H9 (cell line): Measurements from ENCODE around the gene COTL1. TPM values are rescaled to one million over a fixed set of nuclear protein-coding genes. Genes with fewer than 3 reads are reported as not detected.

ENCODE experiments used
- DNase-seq: peaks from one replicate; pipeline ENCODE4 v3.0.0-alpha.2; 2017
- H2AFZ ChIP-seq: one replicate; pipeline ENCODE4 v1.6.1; 2013; ENCODE audit warnings: mild to moderate bottlenecking, low read length, control low read depth, moderate library complexity
- H2AK5ac ChIP-seq: 2 replicates; pipeline ENCODE4 v1.6.1; 2013; ENCODE audit warnings: low read length, control low read depth, mixed read lengths; ENCODE audit not compliant: insufficient read length
- H2BK120ac ChIP-seq: one replicate; pipeline ENCODE4 v1.6.1; 2013; ENCODE audit warnings: low read depth, mild to moderate bottlenecking, low read length, control low read depth, inconsistent platforms; ENCODE audit not compliant: poor library complexity, severe bottlenecking
- H2BK12ac ChIP-seq: 2 replicates; pipeline ENCODE4 v1.6.1; 2013; ENCODE audit warnings: low read length, control low read depth, mixed read lengths, low read depth; ENCODE audit not compliant: insufficient read length
- H2BK15ac ChIP-seq: 2 replicates; pipeline ENCODE4 v1.6.1; 2013; ENCODE audit warnings: low read depth, low read length, control low read depth
- H2BK20ac ChIP-seq: one replicate; pipeline ENCODE4 v1.6.1; 2013; ENCODE audit warnings: low read depth, mild to moderate bottlenecking, low read length, control low read depth, inconsistent platforms; ENCODE audit not compliant: poor library complexity, severe bottlenecking
- H2BK5ac ChIP-seq: 2 replicates; pipeline ENCODE4 v1.6.1; 2013; ENCODE audit warnings: low read length, control low read depth, mixed read lengths; ENCODE audit not compliant: insufficient read length
- H3K14ac ChIP-seq: 2 replicates; pipeline ENCODE4 v1.6.1; 2013; ENCODE audit warnings: low read length, control low read depth; ENCODE audit not compliant: insufficient read depth
- H3K18ac ChIP-seq: 2 replicates; pipeline ENCODE4 v1.6.1; 2013; ENCODE audit warnings: low read depth, mild to moderate bottlenecking, mixed read lengths, low read length, control low read depth; ENCODE audit not compliant: insufficient read length
- H3K23ac ChIP-seq: 2 replicates; pipeline ENCODE4 v1.6.1; 2013; ENCODE audit warnings: low read length, control low read depth, mixed read lengths, low read depth; ENCODE audit not compliant: insufficient read length
- H3K23me2 ChIP-seq: 2 replicates; pipeline ENCODE4 v1.6.1; 2013; ENCODE audit warnings: low read depth, mild to moderate bottlenecking, mixed read lengths, low read length, control low read depth; ENCODE audit not compliant: insufficient read length, poor library complexity, severe bottlenecking
- H3K27ac ChIP-seq: 2 replicates; pipeline ENCODE4 v1.5.1; 2013; ENCODE audit warnings: low read length, control low read depth, mixed read lengths, low read depth; ENCODE audit not compliant: insufficient read length
- H3K27me3 ChIP-seq: 2 replicates; pipeline ENCODE4 v1.6.1; 2013; ENCODE audit warnings: low read length, control low read depth, inconsistent platforms; ENCODE audit not compliant: insufficient read depth
- H3K4ac ChIP-seq: 2 replicates; pipeline ENCODE4 v1.6.1; 2013; ENCODE audit warnings: low read depth, mild to moderate bottlenecking, control low read depth, inconsistent platforms, low read length, moderate library complexity
- H3K4me1 ChIP-seq: 2 replicates; pipeline ENCODE4 v1.6.1; 2013; ENCODE audit warnings: low read length, control low read depth, inconsistent platforms; ENCODE audit not compliant: insufficient read depth
- H3K4me2 ChIP-seq: 2 replicates; pipeline ENCODE4 v1.6.1; 2013; ENCODE audit warnings: low read length, control low read depth, mixed read lengths; ENCODE audit not compliant: insufficient read length, insufficient read depth
- H3K56ac ChIP-seq: 2 replicates; pipeline ENCODE4 v1.6.1; 2013; ENCODE audit warnings: low read depth, mild to moderate bottlenecking, mixed read lengths, low read length, control low read depth; ENCODE audit not compliant: insufficient read length
- H3K79me1 ChIP-seq: 2 replicates; pipeline ENCODE4 v1.6.1; 2013; ENCODE audit warnings: low read depth, mild to moderate bottlenecking, moderate library complexity, low read length, control low read depth, inconsistent platforms; ENCODE audit not compliant: insufficient read depth, poor library complexity, severe bottlenecking
- H3K79me2 ChIP-seq: 2 replicates; pipeline ENCODE4 v1.6.1; 2013; ENCODE audit warnings: low read length, control low read depth, inconsistent platforms; ENCODE audit not compliant: insufficient read depth
- H3K9ac ChIP-seq: 2 replicates; pipeline ENCODE4 v1.6.1; 2013; ENCODE audit warnings: low read length, control low read depth, mixed read lengths; ENCODE audit not compliant: insufficient read length; ENCODE audit errors: extremely low read depth
- H3K9me3 ChIP-seq: one replicate; pipeline ENCODE4 v1.6.1; 2013; ENCODE audit warnings: low read depth, low read length, inconsistent platforms; ENCODE audit not compliant: control insufficient read depth
- H3T11ph ChIP-seq: one replicate; pipeline ENCODE4 v1.6.1; 2013; ENCODE audit warnings: mild to moderate bottlenecking, low read length, control low read depth, inconsistent platforms
- H4K20me1 ChIP-seq: one replicate; pipeline ENCODE4 v1.6.1; 2013; ENCODE audit not compliant: control insufficient read depth, insufficient read length, insufficient read depth
- H4K5ac ChIP-seq: 2 replicates; pipeline ENCODE4 v1.6.1; 2013; ENCODE audit warnings: low read depth, mild to moderate bottlenecking, mixed read lengths, low read length, control low read depth; ENCODE audit not compliant: insufficient read length
- H4K8ac ChIP-seq: replicated peaks from 2 replicates; pipeline ENCODE4 v1.6.1; 2013; ENCODE audit warnings: low read length, control low read depth, mixed read lengths, low read depth; ENCODE audit not compliant: insufficient read length
- H4K91ac ChIP-seq: 2 replicates; pipeline ENCODE4 v1.6.1; 2013; ENCODE audit warnings: low read depth, mild to moderate bottlenecking, moderate library complexity, mixed read lengths, low read length, control low read depth; ENCODE audit not compliant: insufficient read length
- H3K27ac Mint-ChIP-seq, 3 experiments: 2 replicates in 2 of 3; 3 replicates in 1 of 3; pipeline ENCODE4 v1.8.0; 2020 to 2021; ENCODE audit warnings: mixed read lengths in 3 of 3, mild to moderate bottlenecking in 1 of 3, moderate library complexity in 1 of 3
- H3K27me3 Mint-ChIP-seq: 2 replicates; pipeline ENCODE4 v1.8.0; 2021; ENCODE audit warnings: low read depth, mild to moderate bottlenecking, moderate library complexity, mixed read lengths
- H3K36me3 Mint-ChIP-seq, 3 experiments: 2 replicates in 2 of 3; 3 replicates in 1 of 3; pipeline ENCODE4 v1.8.0; 2020 to 2021; ENCODE audit warnings: low read depth in 3 of 3, mixed read lengths in 3 of 3; ENCODE audit not compliant: insufficient read depth in 1 of 3
- H3K4me1 Mint-ChIP-seq, 2 experiments: 2 replicates each; pipeline ENCODE4 v1.8.0; 2020; ENCODE audit warnings: mixed read lengths in 2 of 2
- H3K4me3 Mint-ChIP-seq, 2 experiments: 2 replicates in 1 of 2; 3 replicates in 1 of 2; pipeline ENCODE4 v1.8.0; 2020 to 2021; ENCODE audit warnings: mild to moderate bottlenecking in 2 of 2, mixed read lengths in 2 of 2, moderate library complexity in 1 of 2
- H3K9me3 Mint-ChIP-seq, 2 experiments: 2 replicates in 1 of 2; 3 replicates in 1 of 2; pipeline ENCODE4 v1.8.0; 2020; ENCODE audit warnings: mild to moderate bottlenecking in 2 of 2, mixed read lengths in 2 of 2, moderate library complexity in 1 of 2
- CTCF ChIP-seq: fragments of 200-600 bp; sonication (generic); conservative IDR thresholded peaks from 3 replicates; pipeline ENCODE4 v1.8.0; 2021; ENCODE audit warnings: antibody characterized with exemption, mild to moderate bottlenecking
- WGBS: extraction: QIAGEN DNeasy Blood & Tissue Kit; methylation state at CpG from one replicate; pipeline ENCODE4 v1.1.7; 2013; ENCODE audit warnings: missing lambda C conversion rate, low lambda C conversion rate, mixed read lengths; ENCODE audit not compliant: insufficient read length; ENCODE audit errors: extremely low coverage; 5-methylcytosine and 5-hydroxymethylcytosine counted together
- total RNA-seq: library from RNA; stranded (reverse); gene quantifications from 2 replicates; pipeline ENCODE4 v1.2.1, GENCODE V29; 2021

The COTL1 gene
- total RNA-seq, 1 experiment from 2014 or later: 81.4 TPM

GRCh38 chr16:84528322-84528721, 89.6 kb downstream of the COTL1 start:
- Histone ChIP-seq H4K91ac (no peak overlapping the region), H2BK15ac (no peak overlapping the region), H2AFZ (no peak overlapping the region), H3K27me3 (no peaks in the 10 kb centered on the region), H2BK120ac (no peak overlapping the region), H3K79me2 (no peaks in the 10 kb centered on the region), H2BK5ac (no peak overlapping the region), H3K4ac (no peak overlapping the region), H3K4me2 (no peak overlapping the region), H4K5ac (no peak overlapping the region), H3K23ac (no peak overlapping the region), H2AK5ac (no peak overlapping the region), H3K56ac (no peak overlapping the region), H3K9ac (no peak overlapping the region), H3K18ac (no peak overlapping the region), H2BK12ac (no peak overlapping the region), H3T11ph (no peak overlapping the region), H3K27ac (no peak overlapping the region), H4K20me1 (no peaks in the 10 kb centered on the region), H3K23me2 (no peaks in the 10 kb centered on the region), H2BK20ac (no peak overlapping the region), H3K79me1 (no peaks in the 10 kb centered on the region), H3K14ac (no peak overlapping the region), H3K4me1 (peaks cover 7% of the 10 kb centered on the region; the same call in 1 of the 2 replicates), H4K8ac (no peak overlapping the region), H3K9me3 (no peaks in the 10 kb centered on the region)
- no peak overlapping the region for H3K4me3 Mint-ChIP-seq
- H3K27ac Mint-ChIP-seq: no peak overlapping the region; a peak in 1 of 7 replicates
- no peak for TF ChIP-seq CTCF
- no peak for DNase-seq
- peaks cover 7% of the 10 kb centered on the region for H3K27me3 Mint-ChIP-seq
- no CpG with 5 or more reads among the region's 6 CpGs for WGBS
- H3K4me1 Mint-ChIP-seq: peaks cover 30 to 38% of the 10 kb centered on the region in 2 experiments
- H3K9me3 Mint-ChIP-seq: peaks cover 10 to 15% of the 10 kb centered on the region in 2 experiments; a peak in 3 of 5 replicates
- H3K36me3 Mint-ChIP-seq: peaks cover 3 to 17% (median 13%) of the 10 kb centered on the region in 3 experiments
